Measurements from ENCODE around the gene ZNHIT2.

Gene ZNHIT2

GRCh38 chr11:65067446-65067845 lies 50.1 kb downstream of the ZNHIT2 start:
- DNase-seq: no peak

GRCh38 chr11:65066805-65067291 lies 50.7 kb downstream of the ZNHIT2 start:
- DNase-seq: peak; percentile 97

All from NCI-H2171 treated with DMSO at 0.1 percent for 48 hours (cell line).